GM12864 (cell line): Measurements from ENCODE around the gene NNT.
A peak's percentile ranks its signal among the peaks of the same experiment; 100 is the strongest.

Experiments used
- DNase-seq: peaks from one replicate; pipeline ENCODE4 v3.0.0-alpha.2; 2011; ENCODE audit warnings: low read depth
- H3K4me3 ChIP-seq: 2 replicates; pipeline ENCODE4 v1.5.1; 2011; ENCODE audit warnings: mild to moderate bottlenecking, low read depth, low read length, control low read depth
- TF ChIP-seq, protein P1 (sequence below): IDR thresholded peaks from 2 replicates; pipeline ENCODE4 v1.5.1; 2011; ENCODE audit warnings: low read depth, mild to moderate bottlenecking, moderate library complexity, low read length, control low read depth, inconsistent platforms; ENCODE audit errors: missing control alignments

The NNT gene

GRCh38 chr5:43601454-43602260, 1.3 kb upstream of the NNT start:
- H3K4me3 ChIP-seq, result peak overlapping the region; percentile 97
- DNase-seq, result no peak
- TF ChIP-seq, protein P1, sequence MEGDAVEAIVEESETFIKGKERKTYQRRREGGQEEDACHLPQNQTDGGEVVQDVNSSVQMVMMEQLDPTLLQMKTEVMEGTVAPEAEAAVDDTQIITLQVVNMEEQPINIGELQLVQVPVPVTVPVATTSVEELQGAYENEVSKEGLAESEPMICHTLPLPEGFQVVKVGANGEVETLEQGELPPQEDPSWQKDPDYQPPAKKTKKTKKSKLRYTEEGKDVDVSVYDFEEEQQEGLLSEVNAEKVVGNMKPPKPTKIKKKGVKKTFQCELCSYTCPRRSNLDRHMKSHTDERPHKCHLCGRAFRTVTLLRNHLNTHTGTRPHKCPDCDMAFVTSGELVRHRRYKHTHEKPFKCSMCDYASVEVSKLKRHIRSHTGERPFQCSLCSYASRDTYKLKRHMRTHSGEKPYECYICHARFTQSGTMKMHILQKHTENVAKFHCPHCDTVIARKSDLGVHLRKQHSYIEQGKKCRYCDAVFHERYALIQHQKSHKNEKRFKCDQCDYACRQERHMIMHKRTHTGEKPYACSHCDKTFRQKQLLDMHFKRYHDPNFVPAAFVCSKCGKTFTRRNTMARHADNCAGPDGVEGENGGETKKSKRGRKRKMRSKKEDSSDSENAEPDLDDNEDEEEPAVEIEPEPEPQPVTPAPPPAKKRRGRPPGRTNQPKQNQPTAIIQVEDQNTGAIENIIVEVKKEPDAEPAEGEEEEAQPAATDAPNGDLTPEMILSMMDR, result no peak

DNA sequence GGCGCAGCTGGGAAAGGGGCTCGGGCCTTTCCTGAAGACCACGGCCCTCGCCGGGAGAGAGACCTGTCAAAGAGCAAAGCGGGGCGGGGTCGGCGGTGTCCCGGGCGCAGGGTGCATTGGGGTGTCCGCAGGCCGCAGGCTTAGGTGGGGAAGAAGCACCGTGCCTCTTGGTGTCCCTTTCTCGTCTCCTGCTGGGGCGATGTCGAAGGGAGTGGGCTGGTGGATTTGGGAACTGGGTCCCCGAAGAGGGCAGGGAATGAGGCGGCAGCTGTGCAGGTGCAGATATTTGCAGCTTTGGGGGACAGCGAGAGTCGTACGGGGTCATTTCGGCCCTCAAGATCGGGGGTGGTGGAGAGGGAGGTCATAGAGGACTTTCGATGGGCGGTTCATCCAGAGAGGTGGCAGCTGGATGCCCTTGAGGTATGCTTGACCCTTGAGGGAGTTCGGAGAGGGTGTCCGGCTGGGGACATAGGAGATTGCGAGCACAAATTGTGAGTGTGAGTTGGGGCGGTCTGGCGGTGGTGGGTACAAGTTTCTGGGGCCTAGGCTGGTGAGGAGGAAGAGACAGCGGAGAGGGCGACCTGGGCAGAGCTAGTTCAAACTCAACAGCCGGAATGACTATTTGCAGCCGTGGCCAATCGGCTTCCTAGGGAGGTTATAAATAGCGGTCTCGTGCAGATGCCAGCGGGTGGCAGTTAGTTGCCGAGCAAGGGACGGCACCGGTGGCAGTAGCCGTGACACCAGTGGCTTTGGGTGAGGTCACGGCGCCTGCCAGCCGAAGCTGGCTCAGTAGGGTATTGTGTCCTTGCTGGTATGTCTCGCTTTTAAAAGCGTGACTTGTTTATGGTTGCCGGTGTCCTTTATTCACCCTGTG, 601 bp downstream of the NNT start:
- peak overlapping the region; percentile 97 for H3K4me3 ChIP-seq
- TF ChIP-seq, protein P1, result no peak
- DNase-seq, result peak; percentile 41

GRCh38 chr5:43604699-43605098, 1.7 kb downstream of the NNT start:
- H3K4me3 ChIP-seq, result no peak overlapping the region
- TF ChIP-seq, protein P1, result no peak
- DNase-seq, result no peak

GRCh38 chr5:43606351-43606750, 3.4 kb downstream of the NNT start:
- no peak for DNase-seq
- TF ChIP-seq, protein P1, result no peak
- H3K4me3 ChIP-seq, result no peak overlapping the region

- TF ChIP-seq, protein P1, result no peak
These were observed 5.4 kb downstream of the NNT start for GRCh38 chr5:43608406-43608805.

DNA sequence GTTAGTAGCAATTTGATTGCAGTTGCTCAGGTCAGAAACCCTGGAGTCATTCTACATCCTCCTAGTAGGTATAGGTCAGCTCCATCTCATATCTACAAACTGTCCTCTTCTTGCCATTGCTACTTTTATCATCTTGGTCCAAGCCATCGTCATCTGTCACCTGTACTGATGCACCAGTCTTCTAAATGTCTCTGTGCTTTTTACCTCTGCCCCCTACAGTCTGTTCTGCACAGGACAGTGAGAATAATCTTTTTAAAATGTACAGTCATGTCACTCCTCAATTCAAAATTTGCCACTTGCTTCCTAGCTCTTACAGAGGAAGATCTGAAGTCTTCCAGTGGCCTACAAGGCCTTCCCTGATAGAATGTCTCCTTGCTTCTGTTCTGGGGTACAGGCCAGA, 6.8 kb downstream of the NNT start:
- no peak for DNase-seq
- TF ChIP-seq, protein P1, result peak; percentile 48
- H3K4me3 ChIP-seq, result no peak overlapping the region

More at GRCh38 chr5:43608406-43608805, 5.4 kb downstream of the NNT start:
- no peak for DNase-seq
- no peak overlapping the region for H3K4me3 ChIP-seq
